ENCODE data around the gene RPS6KA4. TPM values are rescaled to one million over a fixed set of nuclear protein-coding genes. Genes with fewer than 3 reads are reported as not detected.

Gene RPS6KA4
- total RNA-seq, 4 donors from 2014 or later, result 23.7 to 34.3 (median 26.2) TPM

GRCh38 chr11:64403106-64403505 is 44.1 kb downstream of the RPS6KA4 start:
- WGBS, 2 donors, result 65 to 69% methylated on average over 5 of the region's 5 CpGs
- no peak overlapping the region for H3K4me3 ChIP-seq
- H3K36me3 ChIP-seq, result no peaks in the 10 kb centered on the region
- no peak for TF ChIP-seq EP300 (IDR thresholded peaks at IDR 0.05)
- TF ChIP-seq POLR2A (IDR thresholded peaks at IDR 0.05), result no peak
- TF ChIP-seq CTCF (IDR thresholded peaks at IDR 0.05), result no peak
- DNase-seq (ENCODE audit: low spot score in 2 of 2), result no peak
- H3K27me3 ChIP-seq, result peaks cover 0 to 4% of the 10 kb centered on the region in 2 donors
- H3K27ac ChIP-seq, result no peak overlapping the region
- peaks cover 0 to 12% (median 0%) of the 10 kb centered on the region in 4 donors for H3K9me3 ChIP-seq
- no peaks in the 10 kb centered on the region for H3K4me1 ChIP-seq

DNA sequence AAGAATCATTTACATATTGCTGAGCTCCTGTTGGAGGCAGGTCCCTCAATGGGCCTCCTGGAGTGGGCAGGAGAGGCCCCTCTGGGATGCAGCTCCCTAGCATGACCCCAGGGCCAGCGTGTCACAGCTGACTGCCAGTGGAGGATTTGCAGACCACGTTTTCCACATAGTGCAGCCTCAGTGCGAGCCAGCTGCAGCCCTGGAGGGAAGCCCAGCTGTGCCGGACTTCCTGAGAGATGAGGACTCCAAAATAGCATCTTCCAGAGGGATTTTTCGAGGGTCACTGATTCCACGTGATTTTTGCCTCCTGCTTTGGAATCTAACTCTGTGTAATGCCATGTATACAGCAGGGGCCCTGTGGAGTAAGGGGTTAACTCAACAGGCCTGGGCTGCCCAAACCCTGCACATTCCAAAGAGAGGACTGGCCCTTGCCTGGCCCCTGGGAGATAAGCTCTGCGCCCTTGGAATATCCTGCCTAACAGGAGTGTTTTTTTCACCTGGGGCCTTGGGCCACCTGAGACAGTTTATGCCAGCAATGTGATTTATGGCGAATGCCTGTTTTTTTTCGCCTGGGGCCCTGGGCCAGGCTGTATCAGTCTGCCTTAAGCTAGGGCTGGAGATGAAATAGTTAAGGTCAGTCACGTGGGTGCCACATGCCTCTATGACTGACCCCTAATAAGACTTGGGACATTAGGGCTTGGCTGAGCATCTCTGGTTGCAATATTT is 47.4 kb downstream of the RPS6KA4 start:
- TF ChIP-seq POLR2A (IDR thresholded peaks at IDR 0.05) (no peak), CTCF (IDR thresholded peaks at IDR 0.05) (no peak), EP300 (IDR thresholded peaks at IDR 0.05) (no peak)
- Histone ChIP-seq H3K36me3 (no peaks in the 10 kb centered on the region), H3K27ac (no peak overlapping the region), H3K27me3 (no peaks in the 10 kb centered on the region), H3K4me3 (no peak overlapping the region), H3K4me1 (no peaks in the 10 kb centered on the region), H3K9me3 (peaks cover 0 to 12% (median 0%) of the 10 kb centered on the region in 4 donors)
- no peak for DNase-seq (ENCODE audit: low spot score in 2 of 2)
- 26 to 28% methylated on average over 10 of the region's 10 CpGs for WGBS, 2 donors

DNA sequence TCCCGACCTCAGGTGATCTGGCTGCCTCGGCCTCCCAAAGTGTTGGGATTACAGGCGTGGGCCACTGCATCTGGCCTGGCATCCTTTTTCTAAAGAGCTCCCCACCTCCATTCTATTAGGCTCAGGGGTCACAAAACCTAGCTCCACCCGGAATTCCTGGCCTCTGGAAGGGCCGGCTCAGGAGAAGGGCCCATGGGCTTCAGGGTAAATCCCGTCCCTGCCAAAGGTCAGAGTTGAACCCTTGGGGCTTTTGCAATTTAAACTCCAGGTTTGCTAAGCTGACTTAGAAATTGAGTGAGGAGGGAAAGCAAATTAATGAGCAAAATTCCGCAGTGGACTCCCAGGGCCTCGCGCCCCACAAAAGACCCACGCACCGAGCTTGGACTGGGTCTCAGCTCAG is 48.3 kb downstream of the RPS6KA4 start:
- Histone ChIP-seq H3K27me3 (no peaks in the 10 kb centered on the region), H3K4me3 (no peak overlapping the region), H3K27ac (no peak overlapping the region), H3K36me3 (no peaks in the 10 kb centered on the region), H3K4me1 (no peaks in the 10 kb centered on the region), H3K9me3 (peaks cover 0 to 12% (median 0%) of the 10 kb centered on the region in 4 donors)
- DNase-seq (ENCODE audit: low spot score in 2 of 2), result no peak
- WGBS, 2 donors, result 59 to 72% methylated on average over 11 of the region's 11 CpGs
- TF ChIP-seq EP300 (IDR thresholded peaks at IDR 0.05) (no peak), POLR2A (IDR thresholded peaks at IDR 0.05) (no peak), CTCF (IDR thresholded peaks at IDR 0.05) (no peak)

DNA sequence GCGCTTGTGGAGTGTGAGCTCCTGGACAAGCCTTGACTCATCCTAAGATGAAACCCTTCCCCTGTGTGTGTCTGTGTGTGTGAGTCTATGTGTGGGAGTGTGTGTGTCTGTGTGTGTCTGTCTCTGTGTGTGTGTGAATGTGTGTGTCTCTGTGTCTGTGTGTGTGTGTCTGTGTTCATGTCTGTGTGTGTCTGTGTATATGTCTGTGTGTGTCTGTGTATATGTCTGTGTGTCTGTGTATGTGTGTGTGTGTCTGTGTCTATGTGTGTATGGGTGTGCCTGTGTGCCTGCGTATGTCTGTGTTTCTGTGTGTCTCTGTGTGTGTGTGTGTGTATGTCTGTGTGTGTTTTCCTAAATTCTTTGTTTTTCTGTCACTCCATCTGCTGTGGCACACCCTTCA is 48.7 kb downstream of the RPS6KA4 start:
- Histone ChIP-seq H3K27me3 (no peaks in the 10 kb centered on the region), H3K9me3 (peaks cover 0 to 12% (median 0%) of the 10 kb centered on the region in 4 donors), H3K27ac (no peak overlapping the region), H3K4me3 (no peak overlapping the region), H3K36me3 (no peaks in the 10 kb centered on the region), H3K4me1 (no peaks in the 10 kb centered on the region)
- TF ChIP-seq POLR2A (IDR thresholded peaks at IDR 0.05) (no peak), EP300 (IDR thresholded peaks at IDR 0.05) (no peak), CTCF (IDR thresholded peaks at IDR 0.05) (no peak)
- DNase-seq (ENCODE audit: low spot score in 2 of 2), result no peak
- WGBS, 2 donors, result 88 to 100% methylated on average over 2 of the region's 2 CpGs

DNA sequence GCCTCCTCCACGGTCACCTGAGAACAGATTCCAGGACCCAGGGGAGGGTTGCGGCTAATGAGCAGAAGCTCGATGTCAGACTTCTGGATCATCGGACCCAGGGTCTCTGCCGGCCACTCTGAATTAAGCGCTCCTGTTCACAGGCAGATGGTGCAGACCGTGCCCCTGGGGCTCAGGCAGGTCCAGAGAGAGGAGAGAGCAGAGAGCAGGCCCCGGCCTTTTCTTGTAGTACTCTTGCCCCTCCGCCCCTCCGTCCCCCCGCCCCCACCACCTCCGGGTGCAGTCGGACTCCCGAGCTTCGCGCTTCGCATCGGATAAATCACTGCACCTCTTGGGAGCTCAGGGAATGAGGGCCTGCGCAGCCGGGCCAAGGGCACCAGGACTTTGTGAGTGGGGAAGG is 50.3 kb downstream of the RPS6KA4 start:
- H3K27me3 ChIP-seq, result no peaks in the 10 kb centered on the region
- no peak overlapping the region for H3K4me3 ChIP-seq
- 42 to 46% methylated on average over 17 to 20 of the region's 20 CpGs for WGBS, 2 donors
- H3K4me1 ChIP-seq, result no peaks in the 10 kb centered on the region
- no peaks in the 10 kb centered on the region for H3K36me3 ChIP-seq
- peaks cover 0 to 5% (median 0%) of the 10 kb centered on the region in 4 donors for H3K9me3 ChIP-seq
- no peak for DNase-seq (ENCODE audit: low spot score in 2 of 2)
- TF ChIP-seq EP300 (IDR thresholded peaks at IDR 0.05), result no peak
- TF ChIP-seq POLR2A (IDR thresholded peaks at IDR 0.05), result no peak
- no peak for TF ChIP-seq CTCF (IDR thresholded peaks at IDR 0.05)
- no peak overlapping the region for H3K27ac ChIP-seq

Measured in tibial nerve (tissue), 4 donors.